Ishikawa (cell line): Measurements from ENCODE around the gene HBP1.

Experiments
- CREB1 ChIP-seq: IDR thresholded peaks from 2 replicates; pipeline ENCODE4 v1.6.1; 2012; ENCODE audit warnings: low read depth
- EGR1 ChIP-seq: IDR thresholded peaks from 2 replicates; pipeline ENCODE4 v1.6.1; 2012
- RAD21 ChIP-seq: IDR thresholded peaks from 2 replicates; pipeline ENCODE4 v1.6.1; 2012; ENCODE audit warnings: low read depth
- TAF1 ChIP-seq: IDR thresholded peaks from 2 replicates; pipeline ENCODE4 v1.6.1; 2012; ENCODE audit warnings: low read depth, mild to moderate bottlenecking
- TCF12 ChIP-seq: IDR thresholded peaks from 2 replicates; pipeline ENCODE4 v1.6.1; 2012; ENCODE audit warnings: low read depth
- TF ChIP-seq, protein P1 (sequence below): IDR thresholded peaks from 2 replicates; pipeline ENCODE4 v1.6.1; 2012; ENCODE audit warnings: low read depth, mild to moderate bottlenecking

DNA sequence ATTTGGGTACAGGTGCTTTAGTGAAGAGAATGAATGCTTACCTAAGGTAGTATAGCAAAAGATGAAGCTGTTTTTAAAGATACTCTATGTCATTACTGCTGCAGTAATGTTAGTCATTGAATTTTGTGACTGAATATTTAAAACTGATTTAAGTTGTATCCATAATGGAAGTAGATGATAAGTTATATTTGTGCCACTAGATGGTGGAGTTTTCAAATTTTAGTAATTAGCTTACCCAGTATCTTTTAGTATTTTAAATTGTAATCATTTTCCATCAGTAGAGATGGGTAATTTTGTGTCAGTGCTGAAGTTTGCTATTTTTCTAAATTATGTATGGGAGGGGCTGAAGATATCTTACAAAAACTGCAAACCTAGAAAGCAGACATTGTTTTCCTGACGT is 25.2 kb downstream of the HBP1 start:
- no peak for TF ChIP-seq CREB1
- TF ChIP-seq TAF1 = no peak
- TF ChIP-seq RAD21 = no peak
- no peak for TF ChIP-seq TCF12
- TF ChIP-seq EGR1 = no peak
- TF ChIP-seq, protein P1, sequence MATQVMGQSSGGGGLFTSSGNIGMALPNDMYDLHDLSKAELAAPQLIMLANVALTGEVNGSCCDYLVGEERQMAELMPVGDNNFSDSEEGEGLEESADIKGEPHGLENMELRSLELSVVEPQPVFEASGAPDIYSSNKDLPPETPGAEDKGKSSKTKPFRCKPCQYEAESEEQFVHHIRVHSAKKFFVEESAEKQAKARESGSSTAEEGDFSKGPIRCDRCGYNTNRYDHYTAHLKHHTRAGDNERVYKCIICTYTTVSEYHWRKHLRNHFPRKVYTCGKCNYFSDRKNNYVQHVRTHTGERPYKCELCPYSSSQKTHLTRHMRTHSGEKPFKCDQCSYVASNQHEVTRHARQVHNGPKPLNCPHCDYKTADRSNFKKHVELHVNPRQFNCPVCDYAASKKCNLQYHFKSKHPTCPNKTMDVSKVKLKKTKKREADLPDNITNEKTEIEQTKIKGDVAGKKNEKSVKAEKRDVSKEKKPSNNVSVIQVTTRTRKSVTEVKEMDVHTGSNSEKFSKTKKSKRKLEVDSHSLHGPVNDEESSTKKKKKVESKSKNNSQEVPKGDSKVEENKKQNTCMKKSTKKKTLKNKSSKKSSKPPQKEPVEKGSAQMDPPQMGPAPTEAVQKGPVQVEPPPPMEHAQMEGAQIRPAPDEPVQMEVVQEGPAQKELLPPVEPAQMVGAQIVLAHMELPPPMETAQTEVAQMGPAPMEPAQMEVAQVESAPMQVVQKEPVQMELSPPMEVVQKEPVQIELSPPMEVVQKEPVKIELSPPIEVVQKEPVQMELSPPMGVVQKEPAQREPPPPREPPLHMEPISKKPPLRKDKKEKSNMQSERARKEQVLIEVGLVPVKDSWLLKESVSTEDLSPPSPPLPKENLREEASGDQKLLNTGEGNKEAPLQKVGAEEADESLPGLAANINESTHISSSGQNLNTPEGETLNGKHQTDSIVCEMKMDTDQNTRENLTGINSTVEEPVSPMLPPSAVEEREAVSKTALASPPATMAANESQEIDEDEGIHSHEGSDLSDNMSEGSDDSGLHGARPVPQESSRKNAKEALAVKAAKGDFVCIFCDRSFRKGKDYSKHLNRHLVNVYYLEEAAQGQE = no peak
